OCI-LY1 (cell line): ENCODE results near the gene BORCS6.
"Not testable (repeated sequence)": the region's sequence is repeated elsewhere in the genome, so short reads cannot be mapped to it uniquely, and the experiment has no call there.

ENCODE experiments used
- H2AFZ ChIP-seq: fragments of 200-600 bp; sonication (generic), shearing (Covaris generic); 2 replicates; pipeline ENCODE4 v1.6.0; 2014; ENCODE audit warnings: antibody characterized with exemption, mild to moderate bottlenecking, low read length
- H3F3A ChIP-seq: fragments of 200-600 bp; sonication (generic), shearing (Covaris generic); 2 replicates; pipeline ENCODE4 v1.6.0; 2014; ENCODE audit warnings: mild to moderate bottlenecking, antibody characterized with exemption, low read length, moderate library complexity; ENCODE audit not compliant: insufficient read depth
- H3K27ac ChIP-seq: fragments of 200-600 bp; sonication (generic); 2 replicates; pipeline ENCODE4 v1.5.1; 2014; ENCODE audit warnings: low read length, mixed run types, mild to moderate bottlenecking, low read depth; ENCODE audit not compliant: poor library complexity, severe bottlenecking
- H3K27me3 ChIP-seq: fragments of 200-600 bp; sonication (generic); 2 replicates; pipeline ENCODE4 v1.6.0; 2014; ENCODE audit warnings: antibody characterized with exemption, mild to moderate bottlenecking, low read length, moderate library complexity; ENCODE audit not compliant: insufficient read depth
- H3K36me3 ChIP-seq: fragments of 200-600 bp; sonication (generic); 2 replicates; pipeline ENCODE4 v1.6.1; 2014; ENCODE audit warnings: mild to moderate bottlenecking, antibody characterized with exemption, low read length, moderate library complexity, mixed read lengths; ENCODE audit not compliant: insufficient read depth
- H3K4me1 ChIP-seq: fragments of 200-600 bp; sonication (generic); 2 replicates; pipeline ENCODE4 v1.5.1; 2014; ENCODE audit warnings: mild to moderate bottlenecking, low read length, moderate library complexity; ENCODE audit not compliant: insufficient read depth, severe bottlenecking
- H3K4me2 ChIP-seq: fragments of 200-600 bp; sonication (generic), shearing (Covaris generic); 2 replicates; pipeline ENCODE4 v1.6.1; 2014; ENCODE audit warnings: low read length
- H3K4me3 ChIP-seq: fragments of 200-600 bp; sonication (generic); 2 replicates; pipeline ENCODE4 v1.5.1; 2014; ENCODE audit warnings: low read length, low read depth, mild to moderate bottlenecking, mixed read lengths; ENCODE audit not compliant: poor library complexity, severe bottlenecking
- H3K79me2 ChIP-seq: fragments of 200-600 bp; shearing (Covaris generic); 2 replicates; pipeline ENCODE4 v1.6.1; 2016; ENCODE audit warnings: mixed run types, low read length, mixed read lengths; ENCODE audit not compliant: insufficient read depth
- H3K9ac ChIP-seq: fragments of 200-600 bp; sonication (generic), shearing (Covaris generic); 2 replicates; pipeline ENCODE4 v1.6.1; 2014; ENCODE audit warnings: mild to moderate bottlenecking, low read length, mixed read lengths
- H3K9me2 ChIP-seq: fragments of 200-600 bp; sonication (generic), shearing (Covaris generic); 2 replicates; pipeline ENCODE4 v1.6.1; 2014; ENCODE audit warnings: low read depth, mild to moderate bottlenecking, low read length, mixed read lengths
- H3K9me3 ChIP-seq: fragments of 200-600 bp; shearing (Covaris generic); 2 replicates; pipeline ENCODE4 v1.6.1; 2014; ENCODE audit warnings: low read length, mixed read lengths
- H4K20me1 ChIP-seq: fragments of 200-600 bp; sonication (generic), shearing (Covaris generic); 2 replicates; pipeline ENCODE4 v1.6.0; 2016; ENCODE audit warnings: mild to moderate bottlenecking, low read length; ENCODE audit not compliant: insufficient read depth
- CTCF ChIP-seq: fragments of 200-600 bp; sonication (generic), shearing (Covaris generic); IDR thresholded peaks from 2 replicates; pipeline ENCODE4 v1.5.1; 2017; ENCODE audit warnings: mild to moderate bottlenecking, antibody characterized with exemption, low read length, moderate library complexity, mixed read lengths
- EZH2 ChIP-seq: fragments of 200-600 bp; sonication (generic), shearing (Covaris generic); IDR thresholded peaks from 2 replicates; pipeline ENCODE4 v1.8.0; 2017; ENCODE audit warnings: borderline replicate concordance, mixed run types, mild to moderate bottlenecking, antibody characterized with exemption, low read length, moderate library complexity, mixed read lengths

BORCS6 gene

GRCh38 chr17:8173871-8174322, 16.1 kb downstream of the BORCS6 start:
- H3K27ac ChIP-seq, result peak overlapping the region; percentile 95
- H4K20me1 ChIP-seq, result no peaks in the 10 kb centered on the region
- H3K9me3 ChIP-seq, result no peaks in the 10 kb centered on the region
- H3F3A ChIP-seq, result no peaks in the 10 kb centered on the region
- H3K9me2 ChIP-seq, result no peaks in the 10 kb centered on the region
- TF ChIP-seq EZH2 (no peak), CTCF (no peak)
- H3K4me1 ChIP-seq, result peaks cover 55% of the 10 kb centered on the region
- H2AFZ ChIP-seq, result no peak overlapping the region
- no peaks in the 10 kb centered on the region for H3K79me2 ChIP-seq
- no peaks in the 10 kb centered on the region for H3K36me3 ChIP-seq
- peak overlapping the region; percentile 89 for H3K4me3 ChIP-seq
- H3K4me2 ChIP-seq, result peak overlapping the region; percentile 98
- peak overlapping the region; percentile 77 for H3K9ac ChIP-seq
- no peaks in the 10 kb centered on the region for H3K27me3 ChIP-seq

GRCh38 chr17:8173056-8173870, 16.7 kb downstream of the BORCS6 start:
- TF ChIP-seq CTCF, result no peak
- TF ChIP-seq EZH2, result no peak
- Histone ChIP-seq H3K9me2 (no peaks in the 10 kb centered on the region), H3K27me3 (no peaks in the 10 kb centered on the region), H3K4me3 (peak overlapping the region; percentile 89), H3K27ac (peak overlapping the region; percentile 95), H3K36me3 (no peaks in the 10 kb centered on the region), H2AFZ (no peak overlapping the region), H3F3A (no peaks in the 10 kb centered on the region), H3K4me1 (peaks cover 55% of the 10 kb centered on the region), H4K20me1 (no peaks in the 10 kb centered on the region), H3K4me2 (peak overlapping the region; percentile 98), H3K9ac (peak overlapping the region; percentile 77), H3K79me2 (no peaks in the 10 kb centered on the region), H3K9me3 (no peaks in the 10 kb centered on the region)

GRCh38 chr17:8170186-8170585, 19.8 kb downstream of the BORCS6 start:
- not testable (repeated sequence) for H3K9ac ChIP-seq, H3F3A ChIP-seq, H3K79me2 ChIP-seq, H4K20me1 ChIP-seq, H3K4me3 ChIP-seq, H3K27ac ChIP-seq, H3K9me2 ChIP-seq, H3K9me3 ChIP-seq, H3K36me3 ChIP-seq, H3K27me3 ChIP-seq, H2AFZ ChIP-seq
- H3K4me2 ChIP-seq, result peak overlapping the region; percentile 38; the same call in 1 of the 2 replicates
- peaks cover 40% of the 10 kb centered on the region for H3K4me1 ChIP-seq

- no peak overlapping the region for H3K4me3 ChIP-seq
- TF ChIP-seq CTCF (no peak), EZH2 (no peak)
- no peak overlapping the region for H3K4me2 ChIP-seq
- no peak overlapping the region for H3K9ac ChIP-seq
- H3K27ac ChIP-seq, result peak overlapping the region; percentile 18
- no peaks in the 10 kb centered on the region for H3K9me2 ChIP-seq
- no peaks in the 10 kb centered on the region for H3F3A ChIP-seq
- H3K4me1 ChIP-seq, result peaks cover 40% of the 10 kb centered on the region
- no peak overlapping the region for H2AFZ ChIP-seq
- no peaks in the 10 kb centered on the region for H3K9me3 ChIP-seq
- no peaks in the 10 kb centered on the region for H3K27me3 ChIP-seq
- no peaks in the 10 kb centered on the region for H4K20me1 ChIP-seq
- H3K36me3 ChIP-seq, result no peaks in the 10 kb centered on the region
- peaks cover under 1% of the 10 kb centered on the region; the same call in 1 of the 2 replicates for H3K79me2 ChIP-seq
Measured at GRCh38 chr17:8167526-8167925, 22.5 kb downstream of the BORCS6 start.
